OCI-M1 (cell line): ENCODE measurements around the gene RBM15B.

ENCODE experiments used
- DNase-seq: peaks from one replicate; lab custom pipeline; 2025; lab: John Stamatoyannopoulos, UW

Gene RBM15B

DNA sequence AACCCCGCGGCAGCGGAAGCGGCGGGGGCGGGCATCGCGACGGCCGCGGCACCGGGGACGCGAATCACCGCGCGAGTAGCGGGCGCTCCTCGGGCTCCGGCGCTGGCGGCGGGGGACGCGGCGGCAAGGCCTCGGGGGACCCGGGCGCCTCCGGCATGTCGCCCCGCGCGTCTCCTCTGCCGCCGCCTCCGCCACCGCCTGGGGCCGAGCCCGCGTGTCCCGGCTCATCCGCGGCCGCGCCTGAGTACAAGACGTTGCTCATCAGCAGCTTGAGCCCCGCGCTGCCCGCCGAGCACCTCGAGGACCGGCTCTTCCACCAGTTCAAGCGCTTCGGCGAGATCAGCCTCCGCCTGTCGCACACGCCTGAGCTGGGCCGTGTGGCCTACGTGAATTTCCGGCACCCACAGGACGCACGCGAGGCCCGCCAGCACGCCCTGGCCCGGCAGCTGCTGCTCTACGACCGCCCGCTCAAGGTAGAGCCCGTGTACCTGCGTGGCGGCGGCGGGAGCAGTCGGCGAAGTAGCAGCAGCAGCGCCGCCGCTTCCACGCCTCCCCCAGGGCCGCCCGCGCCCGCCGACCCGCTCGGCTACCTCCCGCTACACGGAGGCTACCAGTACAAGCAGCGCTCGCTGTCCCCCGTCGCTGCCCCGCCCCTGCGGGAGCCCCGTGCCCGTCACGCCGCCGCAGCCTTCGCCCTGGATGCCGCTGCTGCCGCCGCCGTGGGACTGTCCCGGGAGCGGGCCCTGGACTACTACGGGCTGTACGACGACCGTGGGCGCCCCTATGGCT lies 675 bp downstream of the RBM15B start:
- DNase-seq, result no peak

DNA sequence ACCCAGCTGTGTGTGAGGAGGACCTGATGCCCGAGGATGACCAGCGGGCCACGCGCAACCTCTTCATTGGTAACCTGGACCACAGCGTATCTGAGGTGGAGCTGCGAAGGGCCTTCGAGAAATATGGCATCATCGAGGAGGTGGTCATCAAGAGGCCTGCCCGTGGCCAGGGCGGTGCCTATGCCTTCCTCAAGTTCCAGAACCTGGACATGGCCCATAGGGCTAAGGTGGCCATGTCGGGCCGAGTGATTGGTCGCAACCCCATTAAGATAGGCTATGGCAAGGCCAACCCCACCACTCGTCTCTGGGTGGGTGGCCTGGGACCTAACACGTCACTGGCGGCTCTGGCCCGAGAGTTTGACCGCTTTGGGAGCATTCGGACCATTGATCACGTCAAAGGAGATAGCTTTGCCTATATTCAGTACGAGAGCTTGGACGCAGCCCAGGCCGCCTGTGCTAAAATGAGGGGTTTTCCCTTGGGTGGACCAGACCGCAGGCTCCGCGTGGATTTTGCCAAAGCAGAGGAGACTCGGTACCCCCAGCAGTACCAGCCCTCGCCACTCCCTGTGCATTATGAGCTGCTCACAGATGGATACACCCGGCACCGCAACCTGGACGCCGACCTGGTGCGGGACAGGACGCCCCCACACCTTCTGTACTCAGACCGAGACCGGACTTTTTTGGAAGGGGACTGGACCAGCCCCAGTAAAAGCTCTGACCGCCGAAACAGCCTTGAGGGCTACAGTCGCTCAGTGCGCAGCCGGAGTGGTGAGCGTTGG lies 1.5 kb downstream of the RBM15B start:
- DNase-seq, result no peak

DNA sequence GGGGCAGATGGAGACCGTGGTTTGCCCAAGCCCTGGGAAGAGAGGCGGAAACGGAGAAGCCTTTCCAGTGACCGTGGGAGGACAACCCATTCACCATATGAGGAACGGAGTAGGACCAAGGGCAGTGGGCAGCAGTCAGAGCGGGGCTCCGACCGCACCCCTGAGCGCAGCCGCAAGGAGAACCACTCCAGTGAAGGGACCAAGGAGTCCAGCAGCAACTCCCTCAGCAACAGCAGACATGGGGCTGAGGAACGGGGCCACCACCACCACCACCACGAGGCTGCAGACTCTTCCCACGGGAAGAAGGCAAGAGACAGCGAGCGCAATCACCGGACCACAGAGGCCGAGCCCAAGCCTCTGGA lies 2.0 kb downstream of the RBM15B start:
- no peak for DNase-seq

DNA sequence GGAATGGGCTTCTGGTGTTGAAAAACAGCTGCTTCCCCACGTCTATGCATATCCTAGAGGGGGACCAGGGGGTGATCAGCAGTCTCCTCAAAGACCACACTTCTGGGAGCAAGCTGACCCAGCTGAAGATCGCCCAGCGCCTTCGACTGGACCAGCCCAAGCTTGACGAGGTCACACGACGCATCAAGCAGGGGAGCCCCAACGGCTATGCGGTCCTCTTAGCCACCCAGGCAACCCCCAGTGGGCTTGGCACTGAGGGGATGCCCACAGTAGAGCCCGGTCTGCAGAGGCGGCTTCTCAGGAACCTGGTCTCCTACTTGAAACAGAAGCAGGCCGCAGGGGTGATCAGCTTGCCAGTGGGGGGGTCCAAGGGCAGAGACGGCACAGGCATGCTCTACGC lies 2.5 kb downstream of the RBM15B start:
- no peak for DNase-seq

DNA sequence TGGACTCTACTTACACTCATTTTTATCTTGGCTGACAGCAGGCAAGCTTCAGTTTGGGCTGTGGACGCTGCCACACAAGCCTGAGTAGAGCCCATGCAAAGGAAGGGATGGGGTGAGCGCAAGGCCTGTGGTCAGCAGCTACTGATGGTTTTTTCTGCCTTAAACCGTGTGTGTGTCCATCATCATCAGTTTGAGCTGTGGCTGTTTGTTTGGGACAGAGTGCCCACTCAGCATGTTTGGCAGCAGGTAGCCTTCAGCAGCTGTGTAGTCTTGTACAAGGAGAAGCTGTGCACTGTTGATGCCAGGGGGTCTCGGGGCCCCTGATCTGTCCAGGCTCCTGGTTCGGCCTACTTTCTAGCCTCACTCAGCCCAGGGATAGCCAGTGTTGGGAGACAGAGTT lies 3.5 kb downstream of the RBM15B start:
- DNase-seq, result no peak

DNA sequence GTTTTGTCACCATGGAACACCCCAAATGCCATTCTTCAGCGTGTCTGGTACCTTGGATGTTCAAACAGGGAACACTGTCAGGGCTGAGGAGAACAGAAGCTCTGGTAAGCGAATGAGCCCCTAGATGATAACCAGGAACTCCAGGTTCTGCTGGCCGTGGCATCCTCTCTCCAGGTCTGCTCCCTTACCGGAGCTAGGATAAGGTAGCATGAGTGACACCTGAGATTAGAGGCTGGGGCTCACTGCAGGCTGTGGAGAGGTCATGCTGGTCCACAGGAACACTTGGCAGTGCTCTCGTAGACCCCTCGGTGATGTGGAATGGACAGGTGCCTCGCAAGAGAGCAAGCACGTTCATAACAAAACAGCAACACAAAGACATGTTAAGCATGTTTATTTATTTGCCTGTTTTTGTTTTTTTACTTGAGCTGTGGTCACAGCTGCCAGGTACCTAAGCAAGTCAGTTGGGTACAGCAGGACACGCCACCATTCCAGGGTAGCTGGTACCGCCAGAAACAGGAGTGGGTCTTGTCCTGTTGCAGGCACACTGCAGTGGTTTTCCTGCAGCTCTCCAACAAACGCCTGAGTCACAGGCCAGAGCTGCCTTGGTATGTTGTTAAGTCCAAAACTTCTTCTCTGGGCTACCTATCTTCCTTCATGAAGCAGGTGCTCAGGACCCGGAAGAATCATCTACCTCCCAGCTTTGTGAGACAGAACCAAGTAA lies 4.6 kb downstream of the RBM15B start:
- no peak for DNase-seq

DNA sequence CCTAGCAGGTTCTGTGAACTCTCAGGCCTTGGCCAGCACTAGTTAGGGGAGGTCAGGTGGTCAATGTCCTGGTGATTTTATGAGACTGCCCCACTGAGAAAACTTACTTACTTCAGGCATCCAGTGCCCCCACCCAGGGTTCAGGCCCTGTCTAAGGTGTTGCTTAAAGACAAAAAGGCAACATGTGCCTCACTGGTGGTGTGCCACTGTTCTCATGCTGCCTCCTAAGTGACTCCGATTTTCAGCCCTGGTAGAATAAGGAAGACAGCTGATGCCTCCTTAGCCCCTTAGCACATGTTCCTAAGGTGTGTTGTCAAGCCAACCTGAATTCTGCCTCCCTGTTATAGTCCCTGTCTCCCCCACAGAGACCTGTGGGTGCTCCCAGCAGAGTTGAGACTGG lies 5.3 kb downstream of the RBM15B start:
- DNase-seq, result no peak

DNA sequence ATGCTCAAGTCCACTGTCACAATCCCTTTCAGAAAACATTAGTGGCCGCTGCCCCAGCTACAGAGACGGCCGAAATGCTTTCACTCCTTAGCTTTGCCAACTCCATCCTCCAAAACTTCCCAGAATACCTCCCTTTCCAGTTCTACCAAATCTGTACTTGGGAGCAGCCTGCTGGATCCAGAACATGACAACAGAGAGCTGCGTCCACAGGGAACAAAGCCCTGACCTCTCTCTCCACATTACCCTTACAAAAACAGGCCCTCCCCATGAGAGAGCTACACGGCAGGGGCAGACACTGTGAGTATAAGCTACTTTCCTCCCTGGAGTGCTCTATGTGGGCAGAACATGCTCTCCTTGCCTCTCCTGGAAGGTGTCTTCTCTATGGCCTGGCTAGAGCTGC lies 6.3 kb downstream of the RBM15B start:
- no peak for DNase-seq

DNA sequence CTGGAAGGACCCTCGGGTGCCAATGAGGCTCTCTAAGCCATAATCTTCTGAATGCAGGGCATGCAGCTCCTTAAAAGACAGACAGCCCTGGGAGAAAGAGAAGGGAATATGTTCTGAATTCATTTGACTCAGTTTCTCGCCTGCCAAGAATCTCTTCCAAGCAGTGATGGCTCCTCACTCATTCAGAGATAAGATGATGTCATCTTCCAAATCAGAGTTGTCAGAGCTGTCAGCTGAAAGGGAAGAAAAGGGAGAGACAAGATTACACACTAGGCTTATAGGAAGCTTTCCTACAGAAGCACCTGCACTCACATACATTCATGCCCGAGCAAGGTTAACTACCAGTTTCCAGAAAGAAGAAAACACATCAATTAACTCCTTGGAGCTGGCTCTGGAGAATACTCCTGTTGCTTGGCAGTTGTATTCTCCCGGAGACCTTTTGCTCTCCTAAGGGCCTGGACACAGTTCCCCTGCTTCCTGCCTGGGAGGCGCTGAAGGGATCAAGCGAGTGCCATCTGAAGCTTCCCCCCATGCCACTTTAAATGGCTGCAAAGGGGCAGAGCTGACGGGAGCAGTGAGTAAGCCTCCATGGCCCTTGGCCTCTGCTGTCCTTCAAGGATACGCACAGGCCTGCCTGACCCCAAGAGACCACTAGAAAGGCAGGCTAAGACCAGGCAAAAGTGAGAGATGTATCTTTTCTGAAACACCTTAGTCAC lies 7.7 kb downstream of the RBM15B start:
- DNase-seq, result no peak

DNA sequence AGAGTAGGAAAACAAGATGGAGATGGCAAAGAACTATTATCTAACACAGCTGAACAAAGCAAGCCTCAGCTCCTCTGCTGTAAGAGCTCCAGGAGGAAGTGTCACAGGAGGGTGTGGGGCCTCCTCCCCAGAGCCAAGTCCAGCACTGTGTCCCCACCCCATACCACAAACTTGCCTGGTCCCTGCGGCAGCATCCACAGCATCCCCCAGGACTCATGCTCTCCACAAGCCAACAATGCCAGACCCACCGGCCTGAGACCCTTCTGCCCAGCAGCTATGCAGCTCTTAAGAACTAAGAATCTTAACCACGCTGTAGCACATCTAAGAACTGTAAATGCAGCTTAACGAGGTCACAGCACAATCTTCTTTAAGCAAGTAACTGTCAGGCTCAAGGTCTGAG lies 9.1 kb downstream of the RBM15B start:
- DNase-seq, result no peak

DNA sequence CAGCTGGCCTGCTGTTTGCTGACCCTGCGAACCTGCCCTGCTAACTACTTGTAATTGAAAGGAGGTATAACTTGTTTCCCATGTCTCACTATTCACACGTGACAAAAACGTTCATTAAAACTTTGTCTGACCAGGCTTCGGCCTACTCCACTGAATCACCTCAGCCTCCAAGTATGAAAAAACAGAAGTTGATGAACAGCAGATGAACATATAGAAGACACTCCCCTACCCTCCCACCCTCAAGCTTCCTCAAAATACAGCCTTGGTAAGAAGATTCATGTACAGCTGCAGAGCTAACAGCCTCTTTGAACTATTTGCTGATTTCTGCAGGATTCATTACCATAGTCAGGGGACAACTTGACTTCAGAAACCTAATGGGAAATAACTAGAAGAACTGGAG lies 10.7 kb downstream of the RBM15B start:
- DNase-seq, result peak; percentile 30

DNA sequence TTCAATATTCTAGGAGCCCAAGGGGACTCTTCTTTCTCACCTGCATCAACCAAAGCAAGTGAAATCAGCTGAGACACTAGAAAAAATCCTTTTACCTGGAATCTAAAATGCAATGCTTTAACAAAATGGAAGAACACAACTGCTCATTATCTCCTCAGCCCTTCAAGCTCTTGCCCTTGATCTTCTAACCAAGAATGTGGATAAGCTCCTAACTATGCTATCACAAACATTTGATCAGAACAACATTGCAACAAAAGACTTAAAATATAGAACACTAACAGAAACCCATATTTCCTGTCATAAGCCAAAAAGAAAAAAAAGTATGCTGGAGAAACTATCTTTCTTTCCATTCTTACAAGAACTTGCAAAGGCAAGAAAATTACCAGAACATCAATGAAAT lies 12.6 kb downstream of the RBM15B start:
- no peak for DNase-seq

DNA sequence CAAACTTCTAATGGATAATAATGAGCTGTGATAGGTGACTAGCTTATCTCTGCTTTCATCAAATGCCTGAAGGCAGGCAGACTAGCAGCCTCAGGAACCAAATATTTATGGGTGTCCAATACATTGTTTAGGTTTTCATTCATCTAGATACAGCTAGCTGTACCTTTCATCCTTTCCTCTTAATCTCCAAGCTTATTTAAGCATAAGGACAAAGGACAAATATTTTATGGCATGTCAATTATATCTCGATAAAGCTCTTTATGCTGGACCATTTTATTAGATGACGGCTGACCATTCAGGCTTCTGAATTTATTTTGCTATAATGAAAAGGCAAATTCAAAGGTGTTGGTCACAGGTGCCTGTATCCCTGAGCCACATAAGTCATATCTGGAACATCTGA lies 16.9 kb downstream of the RBM15B start:
- no peak for DNase-seq

DNA sequence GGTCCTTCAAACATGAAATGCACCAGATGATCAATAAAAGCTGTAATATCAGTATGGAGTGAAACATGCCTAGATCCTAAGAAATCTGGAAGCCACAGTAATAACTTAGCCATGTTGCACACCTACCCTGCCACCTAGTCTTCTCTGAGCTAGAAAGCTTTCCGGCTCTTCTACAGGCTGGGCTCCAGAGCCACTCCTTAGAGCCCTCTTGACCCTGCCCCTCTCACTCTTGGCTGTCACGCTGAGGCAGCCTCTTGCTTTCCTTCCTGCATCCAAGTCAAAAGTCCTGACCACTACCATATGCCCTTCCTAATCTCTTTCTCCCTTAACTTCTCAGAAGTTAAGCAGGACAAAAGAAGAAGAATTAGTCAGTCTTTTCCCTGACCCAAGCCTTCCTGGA lies 17.7 kb downstream of the RBM15B start:
- no peak for DNase-seq

DNA sequence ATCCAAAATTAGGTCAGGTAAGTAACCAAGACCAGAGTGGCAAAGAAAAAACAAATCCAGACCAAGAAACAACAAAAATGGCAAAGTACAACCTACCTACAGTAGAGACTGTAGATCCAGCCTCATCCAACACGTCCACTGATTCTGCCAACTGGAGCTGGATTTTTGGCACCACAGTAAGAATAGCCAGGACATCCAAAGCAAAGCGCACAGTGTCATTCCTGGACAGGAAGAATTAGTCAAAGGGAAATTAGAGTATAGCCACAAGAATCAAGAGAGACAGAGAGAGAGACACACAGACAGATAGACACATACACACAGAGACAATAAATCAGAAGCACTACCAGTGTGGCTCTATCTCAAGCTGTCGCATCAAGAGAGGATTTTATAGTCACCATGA lies 31.1 kb downstream of the RBM15B start:
- no peak for DNase-seq

DNA sequence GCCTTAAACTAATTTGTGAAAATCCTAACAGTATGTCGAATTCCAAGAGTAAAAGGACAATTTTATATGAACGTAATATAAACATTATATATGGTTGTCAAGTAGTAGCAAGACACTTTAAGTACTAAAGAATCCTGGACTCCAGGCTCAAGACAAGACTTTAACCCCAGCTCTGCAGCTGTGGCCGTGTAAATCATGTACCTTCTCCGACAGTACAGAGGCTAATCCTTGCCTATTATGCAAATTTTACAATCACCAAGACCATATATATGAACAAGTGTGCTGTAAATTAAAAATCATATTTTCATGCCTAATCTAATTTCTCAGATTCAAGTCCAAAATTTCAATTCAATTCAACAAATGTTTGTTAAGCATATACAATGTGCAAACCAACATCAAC lies 35.8 kb downstream of the RBM15B start:
- no peak for DNase-seq

DNA sequence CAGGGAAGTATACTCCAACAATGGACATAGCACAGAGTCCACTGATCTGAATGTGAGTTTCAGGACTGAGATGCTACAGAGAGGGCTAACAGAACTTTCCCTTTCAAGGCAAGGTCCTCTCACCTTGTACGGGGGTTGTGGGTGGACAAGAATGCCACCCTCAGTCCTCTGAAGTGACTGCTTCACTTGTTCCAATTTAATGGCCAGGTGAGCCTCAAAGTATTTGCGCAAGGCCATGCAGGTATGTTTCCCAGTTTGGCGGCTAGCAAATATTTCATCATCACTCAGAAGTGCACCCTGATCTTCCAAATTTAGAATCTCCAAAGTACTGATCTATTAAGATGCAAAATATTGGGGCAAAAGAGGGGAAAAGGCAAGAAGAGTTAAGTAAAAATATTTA lies 38.1 kb downstream of the RBM15B start:
- no peak for DNase-seq

DNA sequence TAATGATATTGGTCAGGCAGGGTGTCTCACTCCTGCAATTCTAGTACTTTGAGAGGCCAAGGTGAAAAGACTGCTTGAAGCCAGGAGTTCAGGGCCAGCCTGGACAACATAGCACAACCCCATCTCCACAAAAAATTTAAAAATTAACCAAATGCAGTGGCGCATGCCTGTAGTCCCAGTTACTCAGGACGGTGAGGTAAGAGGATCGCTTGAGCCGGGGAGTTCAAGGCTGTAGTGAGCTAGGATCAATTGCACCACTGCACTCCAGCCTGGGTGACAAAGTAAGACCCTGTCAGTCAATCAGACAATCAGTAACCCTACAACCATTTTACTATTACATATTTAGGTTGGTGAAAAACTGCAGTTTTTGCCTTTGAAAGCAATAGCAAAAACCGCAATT lies 43.0 kb downstream of the RBM15B start:
- DNase-seq, result no peak

DNA sequence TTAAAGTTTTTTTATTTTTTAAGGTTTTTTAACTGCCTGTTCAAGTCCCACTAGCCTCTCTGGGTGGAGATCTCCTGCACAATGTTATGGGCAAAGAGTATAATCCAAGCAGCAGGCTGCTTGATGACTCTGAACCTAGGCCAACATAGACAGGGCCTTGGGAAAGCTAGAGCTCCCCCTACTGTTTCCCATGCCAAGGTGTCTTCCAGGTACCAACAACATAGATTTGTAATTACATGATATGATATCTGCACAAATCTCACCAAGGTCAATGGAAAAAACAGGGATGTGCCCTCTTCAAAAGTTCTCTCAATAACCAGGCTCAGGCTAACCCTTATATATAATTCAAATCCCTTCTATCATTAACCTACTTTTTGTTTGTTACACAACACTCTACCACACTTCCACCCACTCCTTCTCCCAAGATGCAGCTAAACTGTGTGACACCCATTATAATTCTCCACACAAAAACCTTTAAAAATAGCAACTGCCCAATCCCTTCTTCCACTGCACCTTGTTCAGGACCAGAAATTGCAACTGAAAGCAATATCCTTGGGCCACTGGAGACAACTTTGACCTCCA lies 43.8 kb downstream of the RBM15B start:
- DNase-seq, result peak; percentile 37

DNA sequence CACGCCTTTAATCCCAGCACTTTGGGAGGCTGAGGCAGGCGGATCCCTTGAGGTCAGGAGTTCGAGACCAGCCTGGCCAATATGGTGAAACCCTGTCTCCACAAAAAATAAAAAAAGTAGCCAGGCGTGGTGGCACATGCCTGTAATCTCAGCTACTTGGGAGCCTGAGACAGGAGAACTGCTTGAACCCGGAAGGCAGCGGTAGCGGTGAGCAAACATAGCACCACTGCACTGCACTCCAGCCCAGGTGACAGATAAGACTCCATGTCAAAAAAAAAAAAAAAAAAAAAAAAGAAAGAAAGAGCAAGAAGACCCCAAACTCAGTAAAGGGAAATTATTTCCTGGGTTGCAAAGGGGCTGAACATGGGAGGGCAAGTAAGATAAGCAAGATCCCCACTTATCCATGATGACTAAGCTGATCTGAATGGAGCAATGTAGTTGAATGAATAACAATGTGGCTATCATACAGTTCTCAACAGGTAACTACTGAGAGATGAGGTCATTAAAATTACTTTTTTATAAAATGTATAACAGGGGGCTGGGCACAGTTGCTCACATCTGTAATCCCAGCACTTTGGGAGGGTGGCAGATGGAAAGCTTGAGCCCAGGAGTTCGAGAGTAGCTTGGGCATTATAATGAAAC lies 46.0 kb downstream of the RBM15B start:
- no peak for DNase-seq

DNA sequence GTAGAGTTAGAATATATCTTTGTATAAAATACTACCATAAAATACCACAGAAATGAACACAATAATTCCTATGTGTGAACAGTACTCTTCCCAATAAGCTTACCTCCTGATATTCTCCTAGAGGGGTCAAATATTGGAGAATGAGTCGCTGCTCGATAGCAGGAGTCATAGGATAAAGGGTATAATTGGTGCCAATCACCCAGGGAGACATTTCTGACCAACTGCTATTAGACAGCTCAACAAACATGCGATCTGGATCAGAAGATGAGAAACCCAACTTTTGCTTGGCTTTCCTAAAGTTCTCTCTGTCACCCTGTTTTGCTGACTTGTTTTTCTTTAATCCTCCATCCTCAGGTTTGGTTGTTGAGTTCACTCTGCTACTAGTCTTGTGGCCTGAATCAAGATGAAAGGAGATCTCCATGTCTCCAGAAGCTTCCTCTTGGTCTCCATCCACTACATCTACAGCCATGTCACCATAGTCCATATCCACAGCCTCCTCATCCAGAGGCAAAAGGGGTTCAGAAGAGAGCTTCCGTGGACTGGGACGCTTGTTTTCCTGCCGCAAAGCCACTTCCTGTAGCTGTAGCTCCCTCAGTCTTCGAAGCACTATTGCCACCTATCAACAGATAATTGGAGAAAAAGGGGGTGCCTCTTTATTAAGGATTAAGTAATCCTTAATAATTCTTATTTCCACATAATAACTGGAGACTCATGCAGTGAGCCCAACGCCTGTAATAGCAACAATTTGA lies 50.4 kb downstream of the RBM15B start:
- DNase-seq, result no peak
